ENCODE data around the gene EFS.
"Not testable (repeated sequence)": the region's sequence is repeated elsewhere in the genome, so short reads cannot be mapped to it uniquely, and the experiment has no call there.

The EFS gene

DNA sequence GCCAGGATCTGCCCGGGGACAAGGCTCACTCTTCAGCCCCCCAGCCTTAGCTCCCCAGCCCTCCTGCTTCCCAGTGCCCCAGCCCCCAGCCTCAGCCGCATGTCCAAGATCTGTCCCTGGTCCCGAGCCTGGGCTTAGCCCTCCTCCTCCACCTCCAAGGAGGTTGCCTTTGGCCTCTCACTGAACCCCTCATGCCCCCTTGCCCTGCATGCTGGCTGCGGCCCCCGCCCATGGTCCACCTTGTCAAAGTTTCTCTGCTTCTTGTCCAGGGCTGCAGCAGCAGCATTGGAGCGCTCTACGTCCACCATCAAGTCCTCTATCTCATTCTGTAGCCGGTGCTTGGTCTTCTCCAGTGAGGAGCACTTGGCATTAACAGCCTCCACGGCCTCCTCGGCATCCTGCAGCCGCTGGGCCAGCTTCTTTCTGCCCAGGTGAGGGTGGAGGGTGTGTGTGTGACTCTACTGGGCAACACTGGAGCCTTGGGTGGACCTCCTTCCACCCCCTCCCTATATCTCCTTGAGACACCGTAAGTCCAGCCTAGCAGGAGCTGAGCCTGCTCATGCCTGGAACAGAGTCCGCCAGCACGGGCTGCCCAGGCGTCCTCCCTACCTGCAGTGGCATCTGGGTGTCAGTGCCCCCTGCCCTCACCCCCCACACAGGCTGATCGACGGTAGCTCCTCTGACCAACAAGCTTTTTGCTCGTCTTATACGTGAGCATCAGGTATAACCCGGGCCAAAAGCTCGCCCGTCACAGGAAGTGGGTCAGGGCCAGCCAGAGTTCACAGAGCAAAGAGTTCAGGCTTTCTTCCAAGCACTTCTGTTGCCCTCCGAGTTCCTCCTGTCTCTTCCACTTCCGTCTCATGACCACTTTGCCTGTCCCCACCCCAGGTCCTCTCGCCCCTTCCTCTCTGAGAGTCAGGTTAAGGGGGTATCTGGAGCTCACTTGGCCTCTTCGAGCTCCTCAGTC is 23.2 kb upstream of the EFS start:
- TF ChIP-seq POLR2A (IDR thresholded peaks at IDR 0.05; ENCODE audit: low read length) (no peak), GATA1 (IDR thresholded peaks at IDR 0.05; ENCODE audit: low read depth, low read length) (no peak)

DNA sequence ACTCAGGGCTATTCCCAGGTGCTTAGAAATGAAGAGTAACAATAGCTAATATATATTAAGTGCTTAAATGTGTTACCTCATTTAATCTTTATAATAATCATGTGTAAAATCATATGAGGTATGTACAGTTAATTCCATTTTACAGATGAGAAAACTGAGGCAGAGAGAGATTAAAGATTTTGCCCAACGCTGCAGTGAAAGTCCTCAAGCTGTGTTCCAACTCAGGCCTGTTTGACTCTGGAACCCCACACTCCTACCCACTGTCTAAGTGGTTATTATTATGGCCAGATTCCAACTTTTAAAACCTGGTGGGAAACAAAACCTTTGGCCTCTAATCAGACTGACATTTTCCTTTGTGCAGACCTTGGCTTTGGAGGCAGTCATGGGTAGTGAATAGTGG is 22.0 kb upstream of the EFS start:
- TF ChIP-seq POLR2A (IDR thresholded peaks at IDR 0.05; ENCODE audit: low read length): no peak
- TF ChIP-seq GATA1 (IDR thresholded peaks at IDR 0.05; ENCODE audit: low read depth, low read length): no peak
- no peak for DNase-seq

More for the DNA sequence above, 23.2 kb upstream of the EFS start:
- DNase-seq: no peak

DNA sequence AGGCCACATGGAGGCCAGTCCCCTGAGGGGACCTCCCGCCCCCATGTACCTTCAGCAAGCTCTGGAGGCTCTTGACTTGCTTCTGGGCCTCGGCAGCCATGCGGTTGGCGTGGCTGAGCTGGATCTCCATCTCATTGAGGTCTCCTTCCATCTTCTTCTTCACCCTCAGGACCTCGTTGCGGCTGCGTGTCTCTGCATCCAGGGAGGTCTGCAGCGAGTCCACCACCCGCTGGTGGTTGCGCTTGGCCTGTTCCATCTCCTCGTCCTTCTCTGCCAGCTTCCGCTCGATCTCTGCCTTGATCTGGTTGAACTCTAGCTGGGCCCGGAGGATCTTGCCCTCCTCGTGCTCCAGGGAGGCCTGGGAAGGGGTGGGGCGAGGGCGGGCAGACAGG is 21.3 kb upstream of the EFS start:
- not testable (repeated sequence) for DNase-seq

DNA sequence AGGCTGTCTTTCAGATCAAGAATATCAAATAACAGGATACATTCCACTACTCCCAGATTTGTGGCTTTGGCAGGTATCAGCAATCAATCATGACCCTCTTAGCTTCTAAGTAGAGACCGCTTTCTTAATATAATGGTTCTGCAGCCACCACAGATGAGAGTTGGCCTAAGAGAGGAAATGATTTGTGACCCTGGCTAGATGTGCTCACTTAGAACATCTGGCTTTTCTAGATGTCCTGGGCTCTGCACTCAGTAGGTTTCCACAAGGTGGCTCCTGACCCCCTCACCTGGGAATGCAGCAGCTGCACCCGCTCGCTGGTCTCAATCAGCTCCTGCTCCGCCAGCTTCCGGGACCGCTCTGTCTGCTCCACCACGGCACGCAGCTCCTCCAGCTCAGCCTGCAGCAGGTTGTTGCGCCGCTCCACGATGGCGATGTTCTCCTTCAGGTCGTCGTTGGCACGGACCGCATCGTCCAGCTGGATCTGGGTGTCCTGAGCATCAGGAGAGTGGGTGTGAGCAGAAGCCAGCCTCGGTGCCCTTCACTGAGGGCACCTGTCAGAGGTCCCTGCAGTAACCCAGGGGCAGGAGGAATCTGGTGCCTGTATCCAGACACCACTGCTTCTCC is 20.8 kb upstream of the EFS start:
- TF ChIP-seq POLR2A (IDR thresholded peaks at IDR 0.05; ENCODE audit: low read length) (no peak), GATA1 (IDR thresholded peaks at IDR 0.05; ENCODE audit: low read depth, low read length) (no peak)
- no peak for DNase-seq

DNA sequence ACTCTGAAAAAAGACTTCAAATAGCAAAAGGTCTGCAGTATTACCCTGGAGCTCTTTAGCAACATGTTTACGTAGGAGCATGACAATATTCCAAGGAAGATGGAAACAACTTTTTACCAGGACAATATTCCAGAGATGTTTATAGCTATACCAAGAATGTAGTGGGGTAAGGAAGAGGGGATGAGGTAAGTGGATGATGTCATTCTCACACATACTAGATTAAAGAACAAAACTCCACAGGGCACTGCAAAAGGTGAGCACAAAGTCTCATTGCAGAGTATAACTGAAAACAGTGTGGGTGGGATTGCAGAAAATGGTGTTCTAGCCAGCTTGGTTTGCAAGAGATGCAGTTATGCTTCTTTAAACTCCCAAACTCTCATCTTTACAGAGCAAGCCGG is 20.3 kb upstream of the EFS start:
- TF ChIP-seq POLR2A (IDR thresholded peaks at IDR 0.05; ENCODE audit: low read length): no peak
- TF ChIP-seq GATA1 (IDR thresholded peaks at IDR 0.05; ENCODE audit: low read depth, low read length): no peak
- DNase-seq: no peak

DNA sequence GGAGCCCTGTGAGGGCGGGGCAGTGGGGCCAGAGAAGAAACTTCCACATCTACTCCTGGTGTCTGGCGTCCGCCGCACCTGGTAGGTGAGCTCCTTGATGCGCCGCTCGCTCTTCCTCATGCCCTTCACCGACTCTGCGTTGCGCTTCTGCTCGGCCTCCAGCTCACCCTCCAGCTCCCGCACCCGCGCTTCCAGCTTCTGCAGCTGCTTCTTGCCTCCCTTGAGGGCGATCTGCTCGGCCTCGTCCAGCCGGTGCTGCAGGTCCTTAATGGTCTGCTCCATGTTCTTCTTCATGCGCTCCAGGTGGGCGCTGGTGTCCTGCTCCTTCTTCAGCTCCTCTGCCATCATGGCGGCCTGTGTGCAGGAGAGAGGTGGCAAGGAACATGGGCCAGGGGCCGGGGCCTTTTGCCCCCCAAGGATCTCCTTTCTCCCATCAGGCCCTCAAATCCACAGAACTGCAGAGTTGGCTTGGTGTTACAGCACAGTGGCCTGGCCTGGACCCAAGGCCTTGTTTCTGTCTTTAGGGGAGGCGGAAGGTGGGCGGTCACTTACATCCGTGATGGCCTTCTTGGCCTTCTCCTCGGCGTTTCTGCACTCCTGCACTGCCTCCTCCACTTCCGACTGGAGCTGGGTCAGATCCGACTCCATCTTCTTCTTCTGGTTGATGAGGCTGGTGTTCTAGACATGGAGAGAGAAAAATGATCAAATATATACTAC is 19.6 kb upstream of the EFS start:
- no peak for TF ChIP-seq POLR2A (IDR thresholded peaks at IDR 0.05; ENCODE audit: low read length)
- no peak for TF ChIP-seq GATA1 (IDR thresholded peaks at IDR 0.05; ENCODE audit: low read depth, low read length)

DNA sequence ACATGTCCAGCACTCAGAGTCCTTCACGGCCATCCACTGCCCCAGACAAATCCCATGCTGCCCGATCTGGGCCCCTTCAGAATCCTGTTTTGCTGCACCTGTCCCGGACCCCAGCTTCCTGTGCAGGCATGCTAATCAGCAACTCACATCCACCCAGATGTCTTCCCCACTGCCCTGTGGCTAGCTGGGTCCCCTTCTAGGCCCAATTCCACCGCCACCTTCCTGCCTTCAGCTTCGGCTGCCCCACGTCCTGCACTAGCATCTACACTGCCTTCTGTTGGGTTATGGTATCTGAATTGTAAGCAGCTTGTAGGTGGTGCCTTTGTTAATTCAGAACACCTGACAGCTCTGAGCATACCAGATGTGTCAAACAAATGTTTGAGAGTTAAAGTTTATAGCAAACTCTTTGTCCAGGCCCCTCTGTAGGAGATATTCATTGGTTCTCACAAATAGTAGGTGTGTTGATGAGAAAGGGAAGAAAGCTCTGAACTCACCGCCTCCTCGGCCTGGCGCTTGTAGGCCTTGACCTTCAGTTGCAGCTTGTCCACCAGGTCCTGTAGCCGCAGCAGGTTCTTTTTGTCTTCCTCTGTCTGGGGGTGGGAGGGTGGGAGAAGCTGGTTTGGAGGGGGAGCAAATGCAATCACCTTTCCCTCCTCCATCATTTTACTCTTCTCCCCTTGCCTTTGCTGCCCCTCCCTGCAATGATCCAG is 17.9 kb upstream of the EFS start:
- TF ChIP-seq GATA1 (IDR thresholded peaks at IDR 0.05; ENCODE audit: low read depth, low read length): no peak
- TF ChIP-seq POLR2A (IDR thresholded peaks at IDR 0.05; ENCODE audit: low read length): no peak
- DNase-seq: no peak

More for the DNA sequence above, 19.6 kb upstream of the EFS start:
- no peak for DNase-seq

DNA sequence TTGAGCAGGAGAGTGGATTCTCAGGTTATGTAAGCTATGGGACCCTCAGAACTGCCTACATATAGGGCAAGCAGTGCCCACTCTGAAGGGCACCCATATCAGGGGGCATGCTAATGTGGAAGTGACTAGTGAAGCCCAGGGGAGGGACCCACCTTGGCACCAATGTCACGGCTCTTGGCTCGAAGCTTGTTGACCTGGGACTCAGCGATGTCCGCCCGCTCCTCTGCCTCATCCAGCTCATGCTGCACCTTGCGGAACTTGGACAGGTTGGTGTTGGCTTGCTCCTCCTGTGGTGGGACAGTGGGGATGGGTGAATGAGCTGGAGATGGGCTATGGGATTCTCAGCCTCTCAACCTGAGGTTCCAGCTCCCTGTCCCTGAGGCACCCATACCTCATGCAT is 17.3 kb upstream of the EFS start:
- TF ChIP-seq POLR2A (IDR thresholded peaks at IDR 0.05; ENCODE audit: low read length) (no peak), GATA1 (IDR thresholded peaks at IDR 0.05; ENCODE audit: low read depth, low read length) (no peak)
- no peak for DNase-seq

DNA sequence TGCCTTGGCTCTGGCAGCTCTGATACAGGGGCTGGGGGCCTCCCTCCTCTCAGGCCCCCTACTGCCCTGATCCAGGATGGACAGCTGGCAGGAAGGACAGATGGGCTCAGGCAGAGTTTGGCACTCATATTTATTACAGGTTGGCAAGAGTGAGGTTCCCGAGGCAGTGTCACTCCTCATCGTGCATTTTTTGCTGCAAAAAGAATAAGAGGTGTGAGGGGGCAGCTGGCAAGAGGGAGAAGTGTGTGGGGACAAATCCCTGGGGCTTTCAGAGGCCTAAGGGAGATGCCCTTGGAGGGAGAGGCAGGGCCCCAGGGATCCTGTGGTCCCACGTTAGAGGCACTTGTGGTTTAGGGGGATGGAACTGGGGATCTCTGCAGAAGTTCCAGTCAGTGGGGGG is 16.9 kb upstream of the EFS start:
- no peak for DNase-seq
- TF ChIP-seq POLR2A (IDR thresholded peaks at IDR 0.05; ENCODE audit: low read length) (no peak), GATA1 (IDR thresholded peaks at IDR 0.05; ENCODE audit: low read depth, low read length) (no peak)

DNA sequence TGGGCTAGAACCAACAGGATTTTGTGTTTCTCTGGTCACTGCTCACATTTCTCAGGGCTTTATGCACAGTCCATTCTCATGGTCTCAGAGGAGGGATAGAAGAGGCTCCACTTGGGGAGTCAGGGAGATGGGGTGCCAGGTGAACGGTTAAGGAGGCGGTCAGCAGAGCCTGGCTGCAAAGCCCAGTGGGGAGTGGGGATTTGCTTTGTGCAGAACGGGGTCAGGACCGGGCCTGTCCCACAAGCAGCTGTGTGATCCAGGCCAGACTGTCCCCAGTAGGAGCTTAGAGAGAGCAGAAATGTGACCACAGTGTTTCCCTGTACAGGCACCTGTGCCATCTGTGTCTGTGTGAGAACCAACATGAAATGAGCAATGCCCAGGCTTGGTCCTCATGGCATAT is 16.0 kb upstream of the EFS start:
- no peak for TF ChIP-seq POLR2A (IDR thresholded peaks at IDR 0.05; ENCODE audit: low read length)
- no peak for TF ChIP-seq GATA1 (IDR thresholded peaks at IDR 0.05; ENCODE audit: low read depth, low read length)

DNA sequence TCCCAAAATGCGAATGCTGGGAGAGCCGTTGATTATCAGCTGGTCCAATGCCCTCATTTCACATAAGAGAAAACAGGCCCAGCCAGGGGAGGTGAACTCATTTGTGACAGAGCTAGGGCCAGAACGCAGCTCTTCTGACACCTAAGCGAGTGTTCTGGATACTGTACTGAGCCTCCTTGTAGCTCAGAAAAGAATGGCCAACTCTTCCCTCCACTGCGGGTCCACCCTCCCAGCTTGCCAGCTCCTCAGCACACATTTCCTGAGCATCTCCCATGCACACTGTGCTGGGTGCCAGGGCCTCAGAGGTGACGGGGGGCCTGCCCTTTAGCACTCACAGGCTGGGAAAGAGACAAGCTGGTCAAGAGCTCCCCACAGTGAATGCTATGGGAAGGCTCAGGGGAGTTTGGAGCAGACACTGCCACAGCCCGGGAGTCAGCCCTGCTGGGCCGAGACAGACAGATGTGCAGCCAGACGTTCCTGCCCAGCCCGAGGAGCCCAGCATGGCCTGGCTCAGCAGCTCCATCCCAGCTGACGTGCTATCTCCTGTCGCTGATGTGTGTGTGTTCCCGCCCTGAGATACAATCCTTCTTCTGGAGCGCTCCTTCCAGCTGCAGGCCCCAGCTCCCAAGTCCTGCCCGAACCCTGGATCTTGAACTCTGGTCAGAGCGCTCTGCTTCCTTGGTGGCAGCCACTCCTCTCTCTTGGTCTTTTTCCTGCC is 15.4 kb upstream of the EFS start:
- TF ChIP-seq GATA1 (IDR thresholded peaks at IDR 0.05; ENCODE audit: low read depth, low read length) (no peak), POLR2A (IDR thresholded peaks at IDR 0.05; ENCODE audit: low read length) (no peak)

More for the DNA sequence above, 16.0 kb upstream of the EFS start:
- DNase-seq: no peak

DNA sequence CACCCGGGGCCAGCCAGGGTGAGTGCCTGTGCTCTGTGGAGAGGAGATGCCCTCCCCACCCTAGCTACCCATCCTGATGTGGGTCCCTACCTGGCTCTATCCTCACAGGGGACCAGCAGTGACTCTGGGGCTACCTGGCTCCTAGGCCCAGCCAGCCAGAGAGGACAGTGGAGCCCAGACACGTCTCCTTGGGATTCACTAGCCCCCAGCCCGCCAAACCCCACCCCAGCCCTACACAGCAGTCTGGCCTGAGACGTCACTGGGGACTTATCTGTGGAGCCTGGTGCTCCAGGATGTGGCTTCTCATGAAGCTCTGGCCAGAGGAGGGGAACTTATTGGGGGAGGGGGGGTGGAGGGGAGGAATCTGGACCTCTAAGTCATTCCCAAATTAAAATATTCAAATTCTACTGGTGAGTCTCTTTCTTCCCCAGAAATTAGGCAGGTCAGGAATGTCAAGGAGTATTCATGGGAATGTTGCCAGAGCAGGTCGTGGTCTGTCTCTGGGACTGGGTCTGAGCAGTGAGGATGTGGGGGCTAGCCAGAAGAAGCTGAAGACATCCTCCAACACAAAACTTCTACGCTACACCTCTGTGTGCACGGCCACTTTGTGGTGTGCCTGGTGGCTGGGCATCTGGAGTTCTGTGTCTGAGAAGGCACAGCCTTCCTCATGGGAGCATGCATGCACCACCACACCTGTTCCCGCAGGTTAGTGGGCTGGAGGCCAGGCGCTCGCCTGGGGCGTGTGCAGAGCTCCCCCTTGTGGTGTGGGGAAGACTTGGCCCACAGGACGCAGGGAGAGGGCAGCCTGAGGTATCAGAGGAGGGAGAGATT is 14.6 kb upstream of the EFS start:
- peak; percentile 48 to 79 for DNase-seq
- TF ChIP-seq GATA1 (IDR thresholded peaks at IDR 0.05; ENCODE audit: low read depth, low read length): no peak
- TF ChIP-seq POLR2A (IDR thresholded peaks at IDR 0.05; ENCODE audit: low read length): no peak

More for the DNA sequence above, 15.4 kb upstream of the EFS start:
- DNase-seq: no peak
